ENCODE results near the gene PET100.

- TF ChIP-seq CTCF (IDR thresholded peaks at IDR 0.05 in 2 of 3, conservative IDR thresholded peaks at IDR 0.05 in 1 of 3; ENCODE audit: borderline replicate concordance in 1 of 3, insufficient read depth in 1 of 3, low read depth in 2 of 3, low read length in 2 of 3) (no peak), ELF1 (IDR thresholded peaks at IDR 0.05; ENCODE audit: borderline replicate concordance, low read depth) (no peak)
Measured at GRCh38 chr19:7648265-7649014, 18.8 kb downstream of the PET100 start.
